Dorsolateral prefrontal cortex (tissue), 118 donors: Measurements from ENCODE around the gene GIGYF1. TPM values are rescaled to one million over a fixed set of nuclear protein-coding genes. Genes with fewer than 3 reads are reported as not detected.

Source experiments
- total RNA-seq, 120 experiments: library from RNA; stranded (reverse); gene quantifications; one replicate each; pipeline versions ENCODE4 v1.2.3 to v1.2.4, GENCODE V29; 2022

Gene GIGYF1
- total RNA-seq, 120 experiments from 2014 or later, result 35.0 to 77.6 (median 49.7) TPM

Other genes with a start within 250 kb of the GIGYF1 start
- gene SPACDR, start 230.0 kb downstream of the GIGYF1 start, total RNA-seq, result 10 to 100 TPM in 34 of 120 experiments, 1 to 10 TPM in 85, not detected in 1; 1.4 to 43.4 (median 7.0) TPM
- 100 to 1,000 TPM; 142 to 595 (median 270) TPM for gene TSC22D4, start 215.0 kb downstream of the GIGYF1 start, total RNA-seq
- gene NYAP1, start 210.3 kb downstream of the GIGYF1 start, total RNA-seq, result 10 to 100 TPM; 19.9 to 89.5 (median 61.4) TPM
- gene AGFG2, start 155.0 kb downstream of the GIGYF1 start, total RNA-seq, result 100 to 1,000 TPM in 1 of 120 experiments, 10 to 100 TPM in 119; 26.9 to 118 (median 44.7) TPM
- 10 to 100 TPM in 9 of 120 experiments, 1 to 10 TPM in 107, under 1 TPM in 1, not detected in 3; 0.63 to 14.5 (median 4.3) TPM for gene SAP25, start 120.3 kb downstream of the GIGYF1 start, total RNA-seq
- gene LRCH4, start 108.1 kb downstream of the GIGYF1 start, total RNA-seq, result 10 to 100 TPM; 29.1 to 86.0 (median 48.3) TPM
- gene FBXO24, start 107.9 kb downstream of the GIGYF1 start, total RNA-seq, result 1 to 10 TPM in 64 of 120 experiments, under 1 TPM in 49, not detected in 7; 0.23 to 3.2 (median 1.1) TPM
- gene PCOLCE, start 91.9 kb downstream of the GIGYF1 start, total RNA-seq, result 10 to 100 TPM in 38 of 120 experiments, 1 to 10 TPM in 82; 2.5 to 20.4 (median 7.2) TPM
- gene MOSPD3, start 81.7 kb downstream of the GIGYF1 start, total RNA-seq, result 10 to 100 TPM; 11.7 to 26.4 (median 18.7) TPM
- 10 to 100 TPM in 80 of 120 experiments, 1 to 10 TPM in 40; 4.8 to 19.8 (median 11.4) TPM for gene TFR2, start 52.7 kb downstream of the GIGYF1 start, total RNA-seq
- 10 to 100 TPM; 20.5 to 98.3 (median 64.7) TPM for gene ACTL6B, start 37.8 kb downstream of the GIGYF1 start, total RNA-seq
- 100 to 1,000 TPM; 119 to 205 (median 150) TPM for gene GNB2, start 20.5 kb downstream of the GIGYF1 start, total RNA-seq
- gene POP7, start 11.9 kb upstream of the GIGYF1 start, total RNA-seq, result 10 to 100 TPM; 20.7 to 61.9 (median 42.4) TPM
- gene EPO, start 26.2 kb upstream of the GIGYF1 start, total RNA-seq, result 1 to 10 TPM in 1 of 120 experiments, under 1 TPM in 9, not detected in 110; 0.33 to 1.0 (median 0.47) TPM
- gene ZAN, start 39.3 kb upstream of the GIGYF1 start, total RNA-seq, result not detected
- gene EPHB4, start 133.3 kb upstream of the GIGYF1 start, total RNA-seq, result 10 to 100 TPM in 3 of 120 experiments, 1 to 10 TPM in 117; 2.4 to 17.5 (median 5.4) TPM
- 10 to 100 TPM; 15.8 to 54.2 (median 30.1) TPM for gene SLC12A9, start 158.5 kb upstream of the GIGYF1 start, total RNA-seq
- 10 to 100 TPM; 12.5 to 46.7 (median 23.4) TPM for gene TRIP6, start 173.1 kb upstream of the GIGYF1 start, total RNA-seq
- 100 to 1,000 TPM in 56 of 120 experiments, 10 to 100 TPM in 64; 60.4 to 142 (median 97.9) TPM for gene SRRT, start 180.9 kb upstream of the GIGYF1 start, total RNA-seq
- gene UFSP1, start 195.5 kb upstream of the GIGYF1 start, total RNA-seq, result 1 to 10 TPM in 118 of 120 experiments, under 1 TPM in 2; 0.51 to 5.4 (median 2.7) TPM
- 10 to 100 TPM; 14.4 to 57.3 (median 37.8) TPM for gene ACHE, start 201.6 kb upstream of the GIGYF1 start, total RNA-seq